ENCODE results near the gene HECTD4. TPM values are rescaled to one million over a fixed set of nuclear protein-coding genes. Genes with fewer than 3 reads are reported as not detected.
"Not testable (repeated sequence)": the region's sequence is repeated elsewhere in the genome, so short reads cannot be mapped to it uniquely, and the experiment has no call there.

The HECTD4 gene
- total RNA-seq, 1 donor from 2014 or later: 16.7 TPM

DNA sequence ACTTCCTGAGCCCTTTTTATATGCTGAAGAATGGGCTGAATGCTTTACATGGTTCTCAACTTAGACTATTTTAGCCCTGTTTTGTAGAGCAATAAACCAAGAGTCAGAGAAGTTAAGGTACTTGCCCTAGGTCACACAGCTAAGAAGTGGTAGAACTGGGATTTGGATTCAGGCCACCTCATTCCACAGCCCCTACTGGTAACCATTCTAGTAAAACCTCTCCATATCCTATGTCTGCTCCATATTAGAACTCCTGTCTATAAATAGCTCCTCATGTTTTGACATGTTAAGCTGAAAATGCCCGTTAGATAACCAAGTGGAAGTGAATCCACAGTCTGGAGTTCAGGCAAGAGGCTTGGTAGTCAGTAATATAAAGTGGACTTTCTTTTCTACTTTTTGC lies 111.6 kb downstream of the HECTD4 start:
- no peak for DNase-seq (ENCODE audit: low read depth in 2 of 2)

DNA sequence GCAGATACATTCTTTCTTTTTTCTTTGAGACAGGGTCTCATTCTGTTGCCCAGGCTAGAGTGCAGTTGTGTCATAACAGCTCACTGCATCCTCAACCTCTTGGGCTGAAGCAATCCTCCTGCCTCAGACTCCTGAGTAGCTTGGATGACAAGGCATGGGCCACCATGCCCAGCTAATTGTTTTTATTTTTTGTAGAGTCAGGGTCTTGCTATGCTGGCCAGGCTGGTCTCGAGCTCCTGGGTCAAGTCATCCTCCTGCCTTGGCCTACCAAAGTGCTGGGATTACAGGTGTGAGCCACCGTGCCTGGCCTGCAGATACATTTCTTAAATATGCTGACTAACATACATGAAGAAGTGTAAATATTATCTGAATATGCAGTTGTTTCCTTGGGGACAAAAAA lies 115.8 kb downstream of the HECTD4 start:
- DNase-seq (ENCODE audit: low read depth in 2 of 2): no peak

DNA sequence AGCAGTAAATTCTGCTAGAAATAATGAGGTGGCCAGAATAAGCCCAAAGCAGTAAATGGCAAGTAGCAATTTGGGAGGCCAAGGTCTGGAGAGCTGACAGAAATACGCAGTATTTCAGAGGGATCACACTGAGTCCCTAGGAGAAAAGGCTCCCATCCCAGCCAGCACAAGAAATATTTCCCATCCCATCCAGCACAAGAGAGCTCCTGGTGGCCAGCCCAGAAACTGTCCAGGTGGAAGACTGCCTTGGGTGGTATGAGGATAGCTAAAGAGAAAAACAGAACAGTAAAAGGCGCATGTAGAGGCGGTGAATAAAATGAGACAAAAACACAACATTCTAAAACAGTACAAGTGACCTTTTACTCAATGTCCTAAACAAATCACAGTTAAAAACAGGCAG lies 120.7 kb downstream of the HECTD4 start:
- peak in 1 of 2 donors; percentile 2 for DNase-seq (ENCODE audit: low read depth in 2 of 2)

DNA sequence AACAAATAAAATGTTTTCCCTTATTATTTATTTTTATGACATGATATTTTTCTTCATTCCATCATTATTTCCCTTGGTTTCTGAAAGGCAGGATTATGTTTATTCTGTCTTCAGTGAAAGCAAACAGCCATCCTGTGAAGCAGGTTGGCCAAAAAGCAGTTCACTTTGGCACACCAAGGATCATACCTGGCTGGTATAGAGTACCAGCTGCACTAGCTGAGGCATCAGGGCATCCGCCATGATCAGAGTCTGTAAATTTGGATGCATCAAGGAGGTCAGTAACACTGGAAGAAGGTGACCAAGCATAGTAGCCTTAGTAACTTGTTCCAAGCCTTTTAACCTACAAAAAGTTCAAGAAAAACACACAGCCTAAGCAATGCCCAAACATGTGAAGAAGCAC lies 123.3 kb downstream of the HECTD4 start:
- DNase-seq (ENCODE audit: low read depth in 2 of 2): no peak

DNA sequence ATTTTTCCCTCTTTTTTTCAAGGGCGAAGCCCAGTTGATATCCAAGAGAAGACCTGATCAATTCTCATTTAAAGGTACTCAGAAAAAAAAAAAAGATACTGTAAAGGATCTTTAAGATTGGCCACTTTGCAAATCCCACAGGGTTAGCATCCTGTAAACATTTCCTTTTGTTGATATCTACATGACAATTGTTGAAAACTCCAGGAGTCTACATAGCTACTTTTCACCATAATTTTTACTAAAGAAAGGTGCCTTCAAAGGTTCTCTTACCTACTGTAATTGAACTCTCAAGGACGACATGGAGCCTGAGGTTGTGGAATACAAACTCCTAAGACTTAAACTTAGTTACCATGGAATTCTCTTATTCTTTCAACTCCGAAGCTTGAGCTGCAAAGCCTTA lies 125.5 kb downstream of the HECTD4 start:
- no peak for DNase-seq (ENCODE audit: low read depth in 2 of 2)

DNA sequence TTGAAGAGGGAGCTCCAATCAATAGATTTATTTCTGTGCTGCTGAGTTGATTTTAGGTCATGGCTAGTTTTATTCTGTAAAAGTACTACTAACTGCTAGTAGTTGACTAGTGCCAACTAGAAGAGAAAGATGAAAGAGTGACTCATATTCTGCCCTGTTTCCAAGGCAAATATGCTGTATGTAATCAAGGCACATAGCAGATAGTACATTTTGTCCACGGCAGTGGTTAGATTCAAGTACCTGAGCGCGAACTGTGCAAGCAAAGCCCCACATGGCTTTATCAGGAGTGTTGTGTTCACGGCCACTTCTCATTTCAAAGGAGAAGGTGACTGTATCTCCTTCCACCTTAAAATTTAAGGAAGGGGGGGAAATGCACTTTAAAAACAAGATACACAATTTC lies 130.0 kb downstream of the HECTD4 start:
- no peak for DNase-seq (ENCODE audit: low read depth in 2 of 2)

DNA sequence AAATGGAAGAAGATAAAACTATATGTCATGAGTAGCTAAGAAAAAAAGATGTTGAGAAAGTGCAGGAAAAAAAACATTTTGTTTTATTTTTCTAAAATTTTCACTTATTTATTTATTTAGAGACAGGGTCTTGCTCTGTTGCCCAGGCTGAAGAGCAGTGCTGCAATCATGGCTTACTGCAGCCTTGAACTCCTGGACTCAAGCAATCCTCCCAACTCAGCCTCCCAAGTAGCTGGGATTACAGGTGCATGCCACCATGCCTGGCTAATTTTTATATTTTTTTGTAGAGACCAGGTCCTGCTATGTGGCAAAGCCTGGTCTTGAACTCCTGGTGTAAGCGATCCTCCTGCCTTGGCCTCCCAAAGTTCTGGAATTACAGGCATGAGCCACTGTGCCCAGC lies 137.3 kb downstream of the HECTD4 start:
- not testable (repeated sequence) for DNase-seq (ENCODE audit: low read depth in 2 of 2)

DNA sequence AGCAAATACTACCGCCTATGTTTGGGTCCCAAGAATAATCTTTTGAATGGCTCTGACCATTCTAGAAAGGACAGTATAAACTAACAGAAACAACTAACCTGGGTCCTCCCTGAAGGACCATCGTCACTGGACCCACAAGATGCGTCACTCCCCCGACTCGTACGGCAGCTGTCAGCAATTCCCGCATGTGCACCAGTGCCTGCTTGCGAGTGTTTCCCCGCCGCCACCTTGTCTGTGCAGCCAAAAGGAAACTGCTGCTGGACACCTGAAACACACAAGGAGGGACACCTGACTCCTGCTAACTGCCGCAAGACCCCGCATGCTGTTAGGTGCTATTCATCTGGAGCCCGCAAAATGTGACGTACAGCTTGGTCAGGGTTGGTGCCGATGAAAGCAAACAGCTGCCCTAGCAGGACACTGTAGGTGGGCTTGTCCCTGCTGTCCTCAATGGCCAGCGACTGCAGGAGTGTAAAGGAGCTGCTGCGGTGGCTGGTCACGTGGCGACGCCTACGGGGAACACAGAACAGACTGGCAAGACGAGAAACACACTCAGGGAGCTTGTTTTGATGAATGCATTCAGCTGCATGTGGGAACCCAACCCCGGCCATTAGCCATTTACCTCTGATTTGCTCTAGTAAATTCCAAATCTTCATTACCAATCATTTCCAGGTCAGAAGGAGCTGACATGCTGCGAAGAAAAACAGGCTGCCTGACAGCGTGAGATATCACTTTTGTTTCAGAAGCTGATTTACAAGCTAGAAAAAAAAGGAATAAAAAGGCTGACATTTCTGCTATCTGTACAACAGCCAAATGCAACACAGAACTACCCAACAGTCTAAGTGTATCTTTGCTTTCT lies 138.7 kb downstream of the HECTD4 start:
- no peak for DNase-seq (ENCODE audit: low read depth in 2 of 2)

DNA sequence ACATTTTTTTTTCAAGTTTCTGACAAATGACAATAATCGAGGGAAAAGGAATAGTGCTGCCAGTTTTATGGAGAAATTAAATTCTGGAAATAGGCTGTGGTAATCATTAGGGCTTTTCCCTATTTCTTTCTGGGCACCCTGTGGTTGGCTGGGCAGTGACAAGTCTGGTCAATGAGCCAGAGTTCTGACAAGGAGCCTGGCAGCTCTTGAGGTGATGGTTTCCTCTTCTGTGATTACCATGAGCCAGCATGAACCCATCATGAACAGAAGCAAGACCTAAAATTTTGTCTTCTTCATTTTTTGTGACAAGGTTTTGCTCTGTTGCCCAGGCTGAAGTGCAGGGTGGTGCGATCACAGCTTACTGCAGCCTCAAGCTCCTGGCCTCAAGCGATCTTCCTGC lies 141.1 kb downstream of the HECTD4 start:
- DNase-seq (ENCODE audit: low read depth in 2 of 2): no peak

DNA sequence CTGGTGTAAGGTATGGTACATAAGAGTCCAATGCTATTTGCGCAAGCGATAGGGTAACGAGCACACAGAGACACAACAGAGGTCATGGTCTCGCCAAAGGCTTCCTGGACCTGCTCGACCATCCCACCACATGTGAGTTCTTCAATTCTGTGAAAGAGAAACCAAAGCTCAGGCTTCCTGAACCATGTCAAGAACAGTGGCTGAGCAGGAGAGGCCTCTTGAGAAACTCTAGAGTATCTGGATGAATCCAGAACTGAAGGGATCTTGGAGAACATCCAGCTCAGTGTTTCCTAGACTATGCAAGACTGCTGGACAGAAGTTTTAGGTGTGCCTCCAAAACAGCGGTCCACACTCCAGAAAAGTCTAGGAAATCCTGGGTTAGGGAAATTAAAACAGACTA lies 142.3 kb downstream of the HECTD4 start:
- DNase-seq (ENCODE audit: low read depth in 2 of 2): no peak

DNA sequence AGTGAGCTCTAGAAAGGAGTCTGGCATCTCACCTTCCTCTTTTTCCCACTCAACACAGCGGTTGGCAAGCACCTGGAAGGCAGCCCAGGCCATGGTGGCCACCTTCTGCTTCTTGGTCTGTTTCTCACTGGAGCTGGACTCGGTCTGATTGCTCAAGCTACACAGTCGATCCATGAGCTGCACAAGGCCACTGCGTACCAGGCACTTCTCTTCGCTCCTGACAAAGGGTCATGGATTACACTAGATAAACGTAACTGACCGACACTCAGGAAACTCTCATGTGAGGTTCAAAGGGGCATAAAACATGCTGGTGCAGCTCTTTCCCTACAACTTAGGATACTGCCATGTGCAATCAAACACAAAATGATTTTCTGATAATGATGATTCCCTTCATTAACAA lies 143.2 kb downstream of the HECTD4 start:
- DNase-seq (ENCODE audit: low read depth in 2 of 2): no peak

DNA sequence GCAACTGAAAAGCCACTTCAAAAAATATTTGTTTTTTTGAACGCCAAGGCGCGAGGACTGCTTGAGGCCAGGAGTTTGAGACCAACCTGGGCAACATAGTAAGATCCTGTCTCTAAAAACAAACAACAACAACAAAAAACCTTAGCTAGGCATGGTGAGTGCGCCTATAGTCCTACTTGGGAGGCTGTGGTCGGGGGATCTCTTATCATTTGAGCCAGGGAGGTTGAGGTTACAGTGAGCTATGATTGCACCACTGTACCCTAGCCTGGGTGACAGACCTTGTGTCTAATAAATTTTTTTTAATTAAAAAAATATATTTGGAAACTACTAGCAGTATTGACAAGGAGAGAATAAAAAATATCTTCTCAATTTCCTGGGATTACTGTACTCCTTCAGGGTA lies 143.8 kb downstream of the HECTD4 start:
- no peak for DNase-seq (ENCODE audit: low read depth in 2 of 2)

DNA sequence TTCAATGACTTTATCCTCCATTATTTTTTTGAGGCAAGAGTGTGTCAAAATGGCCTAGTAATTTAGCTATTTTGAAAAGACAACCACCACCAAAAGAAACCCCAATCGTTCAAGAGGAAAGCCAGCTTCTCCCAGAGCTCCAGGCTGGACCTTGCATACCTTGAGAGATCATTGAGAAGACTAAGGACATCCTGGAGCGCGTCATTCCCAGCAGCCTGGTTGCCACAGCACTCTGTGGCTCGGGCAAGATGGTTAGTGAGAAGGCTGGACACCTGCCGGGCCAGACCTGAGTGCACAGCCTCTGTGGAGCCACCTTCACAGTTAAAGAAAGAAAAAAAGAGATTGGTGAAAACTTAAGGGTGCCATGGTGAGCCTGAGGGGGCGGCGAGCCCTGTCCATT lies 145.4 kb downstream of the HECTD4 start:
- no peak for DNase-seq (ENCODE audit: low read depth in 2 of 2)

DNA sequence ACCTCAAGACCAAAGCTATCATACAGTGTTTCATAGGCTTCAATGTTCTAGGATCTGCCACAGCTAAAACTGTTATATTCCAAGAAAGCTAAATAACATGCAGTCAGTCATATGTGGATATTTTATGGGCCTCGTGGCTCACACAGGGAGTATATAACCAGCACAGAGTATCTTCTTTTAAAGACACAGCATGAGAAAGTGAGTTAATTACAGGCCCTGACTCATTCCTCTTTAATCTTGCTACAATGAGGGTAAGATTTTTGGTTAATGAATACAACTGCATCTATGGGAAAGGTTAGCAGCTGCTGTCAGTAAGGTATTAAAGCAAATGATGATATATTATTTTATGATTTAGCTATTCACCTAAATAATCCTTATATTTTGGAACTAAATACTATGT lies 145.8 kb downstream of the HECTD4 start:
- DNase-seq (ENCODE audit: low read depth in 2 of 2): no peak

DNA sequence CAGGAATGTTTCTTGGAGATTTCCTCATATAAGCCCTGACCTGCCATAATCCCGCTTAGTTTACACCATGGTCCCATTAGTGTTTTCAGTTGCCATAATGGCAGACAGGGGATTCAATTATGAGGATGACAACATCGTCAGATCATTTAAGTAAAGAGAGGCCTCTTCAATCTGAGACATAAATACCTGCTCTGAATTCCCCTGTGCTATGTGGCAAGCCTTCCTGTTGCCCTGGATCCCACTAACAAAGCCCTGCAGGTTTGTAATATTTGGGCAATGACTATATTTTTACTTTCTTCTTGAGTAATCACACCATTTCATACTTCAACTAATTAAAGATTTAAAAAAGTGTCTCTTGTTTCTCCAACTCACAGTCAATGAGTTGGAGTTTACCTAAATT lies 147.9 kb downstream of the HECTD4 start:
- DNase-seq (ENCODE audit: low read depth in 2 of 2): no peak

DNA sequence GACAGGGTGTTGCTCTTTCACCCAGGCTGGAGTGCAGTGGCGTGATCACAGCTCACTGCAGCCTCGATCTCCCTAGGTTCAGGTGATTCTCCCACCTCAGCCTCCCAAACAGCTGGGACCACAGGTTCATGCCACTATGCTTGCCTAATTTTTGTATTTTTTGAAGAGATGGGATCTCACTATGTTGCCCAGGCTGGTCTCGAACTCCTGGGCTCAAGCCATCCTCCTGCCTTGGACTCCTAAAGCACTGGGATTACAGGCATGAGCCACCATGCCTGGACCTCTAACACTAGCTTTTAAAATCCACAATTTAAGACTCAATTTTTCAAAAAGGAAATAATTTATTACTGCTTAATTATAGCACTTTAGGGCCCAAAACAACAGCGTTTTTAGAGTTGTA lies 149.0 kb downstream of the HECTD4 start:
- no peak for DNase-seq (ENCODE audit: low read depth in 2 of 2)

DNA sequence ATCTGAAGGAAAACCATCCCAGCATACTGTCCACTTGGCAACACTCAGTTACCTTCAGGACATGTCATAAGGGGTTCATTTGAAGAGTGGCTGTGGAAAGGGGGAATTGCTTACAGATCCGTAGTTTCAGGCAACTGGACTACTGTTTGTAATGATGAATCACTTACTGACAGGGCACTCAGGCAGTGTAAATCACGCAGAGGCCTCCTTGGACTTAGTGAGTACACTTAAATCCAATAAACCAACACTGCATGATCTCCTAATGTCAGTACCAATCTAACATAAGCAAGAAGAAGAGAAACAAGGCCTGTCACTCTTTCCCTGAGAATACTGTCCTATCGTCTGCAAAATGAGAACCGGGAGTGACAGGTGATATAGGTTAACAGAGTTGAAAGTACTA lies 152.1 kb downstream of the HECTD4 start:
- DNase-seq (ENCODE audit: low read depth in 2 of 2): no peak

DNA sequence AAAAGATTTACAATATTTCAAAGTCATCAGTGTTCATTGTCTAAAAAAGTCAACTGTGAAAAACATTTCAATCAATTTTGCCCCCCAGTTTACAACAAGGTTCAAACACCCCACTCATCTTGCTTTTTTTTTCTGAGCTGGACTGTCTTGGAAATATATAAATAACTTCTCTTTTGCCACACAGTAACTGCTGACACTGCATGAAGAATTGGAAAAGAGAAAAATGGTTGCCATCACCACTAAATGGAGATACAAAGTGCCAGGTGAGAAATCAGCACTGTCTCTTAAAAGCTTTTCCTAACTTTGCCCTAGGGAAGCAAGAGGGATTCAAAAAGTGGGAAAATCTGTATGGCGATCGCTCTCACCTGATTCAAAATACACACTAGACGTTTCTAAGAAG lies 155.5 kb downstream of the HECTD4 start:
- no peak for DNase-seq (ENCODE audit: low read depth in 2 of 2)

DNA sequence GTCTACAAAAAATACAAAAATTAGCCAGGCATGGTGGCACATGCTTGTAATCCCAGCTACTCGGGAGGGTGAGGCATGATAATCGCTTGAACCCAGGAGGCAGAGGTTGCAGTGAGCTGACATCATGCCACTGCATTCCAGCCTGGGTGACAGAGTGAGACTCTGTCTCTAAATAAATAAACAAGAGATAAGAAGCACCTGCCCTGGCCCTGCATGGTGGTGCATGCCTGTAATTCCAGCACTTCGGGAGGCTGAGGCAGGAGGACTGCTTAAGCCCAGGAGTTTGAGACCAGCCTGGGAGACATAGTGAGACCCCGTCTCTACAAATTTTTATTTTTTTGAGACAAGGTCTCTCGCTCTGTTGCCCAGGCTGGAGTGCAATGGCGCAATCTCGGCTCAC lies 161.6 kb downstream of the HECTD4 start:
- not testable (repeated sequence) for DNase-seq (ENCODE audit: low read depth in 2 of 2)

DNA sequence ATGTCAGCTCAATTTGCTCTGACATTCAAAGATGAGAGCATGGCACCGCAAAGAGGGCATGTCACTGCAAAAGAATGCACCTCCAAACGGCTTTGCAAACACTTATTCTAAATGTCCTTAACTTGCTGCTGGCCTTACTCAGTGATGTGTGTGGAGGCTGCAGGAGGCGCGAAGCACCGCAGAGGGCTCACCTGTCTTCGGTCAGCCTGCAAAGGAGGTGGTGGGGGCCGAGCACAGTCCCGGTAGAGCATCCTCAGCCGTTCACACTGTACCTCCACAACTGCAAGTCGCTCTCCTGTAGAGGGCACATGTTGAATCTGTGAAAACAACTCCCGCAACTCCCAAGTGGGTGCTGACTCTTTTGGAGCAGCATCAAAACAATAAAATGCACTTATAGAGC lies 163.0 kb downstream of the HECTD4 start:
- no peak for DNase-seq (ENCODE audit: low read depth in 2 of 2)

DNA sequence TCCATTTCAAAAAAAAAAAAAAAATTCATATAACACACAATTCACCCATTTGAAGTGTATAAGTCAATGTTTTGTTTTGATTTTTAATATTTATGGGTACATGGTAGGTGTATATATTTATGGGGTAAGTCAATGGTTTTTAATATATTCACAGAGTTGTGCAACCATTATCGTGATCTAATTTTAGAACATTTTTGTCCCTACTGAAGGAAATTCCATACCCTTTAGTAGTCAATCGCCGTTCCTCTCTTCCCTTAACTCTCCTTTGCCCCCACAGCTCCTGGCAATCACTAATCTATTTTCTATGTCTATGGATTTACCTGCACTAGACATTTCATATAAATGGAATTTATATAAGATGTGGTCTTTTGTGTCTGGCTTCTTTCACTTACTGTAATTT lies 164.1 kb downstream of the HECTD4 start:
- no peak for DNase-seq (ENCODE audit: low read depth in 2 of 2)

DNA sequence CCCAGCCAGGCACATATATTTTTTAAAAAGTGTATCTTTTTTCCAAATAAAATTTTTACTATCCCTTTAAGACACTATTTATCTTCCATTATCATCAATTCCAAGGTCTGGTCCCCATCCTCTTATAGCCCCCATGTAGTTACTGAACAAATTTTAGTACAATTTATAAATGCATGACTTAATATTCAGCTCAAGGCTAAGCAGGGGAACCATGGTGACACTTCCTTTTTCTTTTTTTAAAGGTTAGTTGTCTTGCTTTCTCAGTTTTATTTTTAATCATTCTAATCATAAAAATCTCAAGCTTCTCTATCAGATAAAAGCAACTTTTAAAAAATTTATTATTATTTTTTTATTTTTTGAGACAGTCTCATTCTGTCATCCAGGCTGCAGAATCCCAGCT lies 164.6 kb downstream of the HECTD4 start:
- no peak for DNase-seq (ENCODE audit: low read depth in 2 of 2)

DNA sequence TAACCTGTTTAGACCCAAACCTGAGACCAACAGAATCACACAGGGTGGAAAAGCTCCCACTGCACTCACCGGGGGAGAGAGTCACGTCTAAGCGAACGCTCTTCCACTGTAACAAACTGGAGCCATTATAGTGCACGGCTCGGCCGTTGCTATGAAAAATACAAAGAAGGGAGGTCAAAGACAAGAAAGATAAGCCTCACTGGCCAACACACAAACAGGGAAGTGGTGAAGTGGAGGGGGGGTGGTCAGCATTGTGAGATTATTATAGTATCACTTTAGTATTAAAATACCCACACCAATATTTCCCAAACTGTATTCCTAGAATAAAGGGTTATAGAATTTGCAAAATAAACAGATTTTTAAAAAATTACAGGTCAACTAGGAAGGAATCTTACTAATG lies 166.0 kb downstream of the HECTD4 start:
- no peak for DNase-seq (ENCODE audit: low read depth in 2 of 2)

DNA sequence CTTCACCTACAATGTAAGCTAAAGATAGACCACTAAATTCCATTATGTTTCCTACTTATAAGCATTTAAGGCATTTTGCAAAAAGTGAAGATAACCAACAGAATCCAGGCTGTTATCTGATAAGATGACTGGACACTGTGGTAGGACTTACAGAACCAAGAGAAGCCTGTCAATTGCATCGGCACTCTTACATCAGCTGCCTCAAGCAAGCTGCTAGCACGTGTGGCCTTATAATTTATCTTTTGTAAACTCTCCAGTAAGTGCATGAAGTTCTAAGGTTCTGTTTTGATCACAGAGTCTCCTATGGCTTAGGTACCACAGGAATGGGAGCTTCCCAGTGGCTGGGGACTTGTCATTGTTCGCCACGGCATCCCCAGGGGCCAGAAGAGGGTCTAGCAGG lies 168.2 kb downstream of the HECTD4 start:
- DNase-seq (ENCODE audit: low read depth in 2 of 2): no peak

Measured in lung microvascular endothelial cell (primary cell).